AG09319 (cell line): ENCODE measurements around the gene CSAD.

Experiments
- DNase-seq: peaks from one replicate; pipeline ENCODE4 v3.0.0-alpha.2; 2010; ENCODE audit warnings: low read depth; ENCODE audit errors: extremely low read depth
- CTCF ChIP-seq: IDR thresholded peaks from 2 replicates; pipeline ENCODE4 v1.5.1; 2011; ENCODE audit warnings: low read depth, mild to moderate bottlenecking, inconsistent platforms, low read length, moderate library complexity

Gene CSAD

DNA sequence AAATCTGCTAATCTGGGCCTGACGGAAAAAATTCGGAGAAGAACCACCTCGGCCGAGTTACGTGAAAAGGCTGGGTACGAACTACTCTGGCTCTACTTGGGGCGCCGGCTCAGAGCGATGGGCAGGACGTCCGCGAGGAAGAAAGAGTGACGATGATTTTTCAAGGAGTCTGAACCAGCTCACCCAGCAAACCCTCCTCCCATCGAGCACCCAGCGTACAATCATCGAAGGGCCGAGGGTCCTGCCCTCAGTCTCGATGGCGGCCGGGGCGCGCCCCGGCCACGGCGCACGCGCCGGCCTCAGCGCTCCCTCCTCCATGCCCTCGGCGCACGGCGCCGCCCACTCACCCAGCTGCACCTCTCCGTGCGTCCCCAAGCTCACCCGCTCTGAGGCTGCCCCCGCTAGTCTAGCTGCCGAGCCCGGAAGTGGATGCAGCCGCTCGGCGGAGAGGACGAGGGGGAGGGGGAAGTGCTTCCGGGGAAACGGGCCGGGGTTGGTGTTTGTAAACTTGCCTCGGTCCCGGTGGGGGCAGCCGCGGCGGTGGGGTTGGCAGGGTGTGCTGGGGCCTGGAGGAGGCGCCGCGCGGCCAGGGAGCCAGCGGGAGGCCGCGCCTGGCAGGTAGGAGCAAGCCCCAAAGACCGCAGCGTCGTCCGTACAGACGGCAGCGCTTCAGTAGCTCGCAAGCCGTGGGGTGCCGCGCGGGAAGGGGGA lies at the start of gene CSAD, which contains the start of gene ZNF740:
CSAD (minus strand) TSS at position 706 of the 711 bp plus-strand sequence. CDS start 7,455 bp downstream, outside the sequence.
ZNF740 (plus strand) TSS at position 503 of the 711 bp plus-strand sequence. CDS start 1,262 bp downstream, outside the sequence.
- DNase-seq = peak; percentile 93
- TF ChIP-seq CTCF = no peak

DNA sequence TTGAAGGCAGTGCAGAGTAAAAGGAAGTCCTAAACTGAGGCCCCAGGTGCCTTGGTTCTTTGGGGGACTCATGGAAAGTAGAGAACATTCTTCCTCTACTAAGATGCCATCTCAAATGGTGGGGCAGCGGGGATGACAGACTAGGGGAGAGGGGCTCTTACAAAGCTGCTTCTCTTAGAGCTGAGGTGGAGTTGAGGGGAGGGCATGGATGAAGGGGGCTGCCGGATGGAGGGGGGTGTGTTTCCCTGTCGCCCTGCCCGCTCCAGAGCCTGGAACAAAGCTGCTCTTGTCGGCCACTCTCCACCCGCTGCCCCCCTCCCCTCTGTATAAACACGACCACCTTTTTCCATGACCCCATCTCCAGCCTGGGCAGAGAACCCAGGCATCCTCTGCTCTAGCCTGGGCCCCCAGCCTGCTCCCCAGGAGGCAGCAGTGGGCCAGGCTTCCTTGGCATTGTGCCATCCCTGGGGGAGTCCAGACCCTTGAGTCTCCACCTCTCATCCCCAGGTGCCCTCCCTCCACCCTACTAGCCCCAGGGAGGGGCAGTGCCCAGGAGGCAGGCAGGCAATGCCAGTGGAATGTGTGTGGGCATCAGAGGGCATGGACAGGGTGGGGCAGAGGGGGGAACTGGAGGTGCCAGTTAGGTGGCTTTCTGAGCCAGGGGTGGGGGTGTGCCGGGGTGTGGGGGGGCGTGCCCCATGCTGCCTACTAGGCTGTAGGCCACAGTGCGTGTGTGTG lies 49.6 kb upstream of the CSAD start:
- DNase-seq = no peak

DNA sequence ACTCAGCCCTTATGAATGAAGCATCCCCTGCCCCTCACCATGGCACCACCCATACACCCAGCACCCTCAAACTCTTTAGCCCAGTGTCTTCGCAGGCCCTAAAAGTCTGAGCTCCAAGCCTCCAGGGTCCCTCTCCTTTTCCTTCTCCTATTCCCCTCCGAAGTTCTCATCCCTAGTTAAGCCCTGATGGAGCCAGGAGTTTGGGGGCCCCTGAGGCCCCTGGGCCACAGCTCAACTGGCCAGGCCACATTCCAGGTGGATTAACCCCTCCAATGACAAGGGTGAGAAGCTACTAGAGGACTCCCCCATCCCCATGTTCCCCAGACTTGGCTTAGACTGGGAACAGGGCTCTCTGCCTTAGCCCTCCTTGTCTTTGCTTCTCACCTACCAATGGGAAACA lies 48.7 kb upstream of the CSAD start:
- no peak for TF ChIP-seq CTCF

More for the DNA sequence above, 49.6 kb upstream of the CSAD start:
- no peak for TF ChIP-seq CTCF

GRCh38 chr12:53227836-53228235 lies 47.1 kb upstream of the CSAD start:
- DNase-seq = no peak
- TF ChIP-seq CTCF = no peak

More for the DNA sequence above, 48.7 kb upstream of the CSAD start:
- no peak for DNase-seq

GRCh38 chr12:53227341-53227740 lies 46.6 kb upstream of the CSAD start:
- TF ChIP-seq CTCF = no peak
- no peak for DNase-seq

DNA sequence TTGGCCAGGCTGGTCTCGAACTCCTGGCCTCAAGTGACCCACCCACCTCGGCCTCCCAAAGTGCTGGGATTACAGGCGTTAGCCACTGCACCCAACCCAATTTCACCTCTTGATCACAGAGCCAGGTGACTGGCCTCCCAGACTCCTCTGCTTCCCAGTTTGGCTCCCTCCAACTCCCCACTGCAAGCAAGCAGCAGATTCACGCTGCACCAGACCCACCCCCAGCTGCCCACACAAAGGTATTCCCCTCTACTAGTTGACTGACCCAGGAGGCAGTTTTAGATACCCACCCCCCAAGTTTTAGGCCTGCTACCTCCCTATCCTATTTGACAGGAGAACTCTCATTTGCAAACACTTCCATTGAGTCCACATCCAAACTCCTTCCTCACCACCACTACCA lies 46.1 kb upstream of the CSAD start:
- TF ChIP-seq CTCF = no peak
- no peak for DNase-seq

DNA sequence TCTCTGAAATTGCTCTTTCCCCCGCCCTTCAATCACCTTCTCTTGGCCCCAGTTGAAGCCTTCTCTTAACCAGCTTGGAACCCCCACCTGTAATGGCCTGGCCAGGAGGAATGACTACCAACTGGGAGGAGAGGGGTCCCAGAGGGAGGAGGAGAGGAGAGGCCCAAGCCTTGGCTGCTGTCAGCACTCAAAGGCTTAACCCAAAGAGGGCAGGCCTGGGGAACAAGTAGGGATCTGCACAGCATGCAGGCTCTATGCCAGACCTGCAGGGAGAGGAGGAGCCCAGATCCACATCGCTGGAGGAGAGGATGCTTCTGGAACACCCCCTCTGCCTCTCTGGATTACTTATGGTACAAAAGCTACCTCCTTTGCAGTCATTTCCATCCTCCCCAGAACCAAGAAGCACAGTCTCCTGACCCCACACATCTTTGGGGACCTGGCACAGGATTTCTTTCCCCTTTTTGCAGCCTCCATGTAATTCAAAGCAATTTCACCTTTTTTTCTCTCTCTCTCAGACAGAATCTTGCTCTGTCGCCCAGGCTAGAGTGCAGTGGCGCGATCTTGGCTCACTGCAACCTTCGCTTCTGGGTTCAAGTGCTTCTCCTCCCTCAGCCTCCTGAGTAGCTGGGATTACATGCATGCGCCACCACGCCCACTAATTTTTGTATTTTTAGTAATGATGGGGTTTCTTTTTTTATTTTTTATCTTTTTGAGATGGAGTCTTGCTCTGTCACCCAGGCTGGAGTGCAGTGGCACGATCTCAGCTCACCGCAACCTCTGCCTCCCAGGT lies 45.1 kb upstream of the CSAD start:
- no peak for DNase-seq
- TF ChIP-seq CTCF = no peak
